ENCODE measurements around the gene ARHGEF3.

The ARHGEF3 gene

DNA sequence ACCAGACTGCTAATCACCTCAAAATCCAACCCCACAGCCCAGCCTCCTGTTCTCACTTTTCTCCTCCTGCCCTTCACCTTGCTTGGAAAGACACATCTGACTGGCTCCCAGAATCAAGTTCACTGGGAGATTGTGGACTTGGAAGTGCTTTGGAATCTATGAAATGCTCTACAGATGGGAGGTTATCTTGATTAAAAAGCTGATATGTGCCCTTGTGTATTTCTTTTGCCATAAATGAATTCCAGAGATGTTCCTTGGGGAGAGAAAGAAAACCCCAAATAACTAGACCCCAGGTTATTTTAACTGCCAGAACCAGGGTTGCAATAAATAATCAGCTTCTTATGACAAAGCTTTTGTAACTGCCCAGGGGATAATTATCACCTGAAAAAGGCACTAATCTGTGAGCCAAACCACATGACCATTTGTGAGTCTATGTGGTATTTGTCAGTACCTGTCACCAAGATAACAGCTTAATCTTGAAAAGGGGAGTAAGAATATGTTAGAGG, 21.7 kb upstream of the ARHGEF3 start:
- no peak for DNase-seq (ENCODE audit: low read depth)

DNA sequence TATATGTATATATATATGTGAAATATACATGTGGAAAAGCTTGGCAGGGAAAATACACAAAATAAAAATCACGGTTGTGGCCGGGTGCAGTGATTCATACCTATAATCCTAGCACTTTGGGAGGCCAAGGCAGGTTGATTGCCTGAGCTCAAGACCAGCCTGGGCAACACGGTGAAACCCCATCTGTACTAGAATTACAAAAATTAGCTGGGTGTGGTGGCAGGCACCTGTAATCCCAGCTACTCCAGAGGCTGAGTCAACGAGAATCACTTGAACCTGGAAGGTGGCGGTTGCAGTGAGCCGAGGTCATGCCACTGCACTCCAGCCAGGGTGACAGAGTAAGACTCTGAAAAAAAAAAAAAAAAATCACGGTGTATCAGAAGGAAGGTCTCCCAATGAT, 20.8 kb upstream of the ARHGEF3 start:
- no peak for DNase-seq (ENCODE audit: low read depth)

DNA sequence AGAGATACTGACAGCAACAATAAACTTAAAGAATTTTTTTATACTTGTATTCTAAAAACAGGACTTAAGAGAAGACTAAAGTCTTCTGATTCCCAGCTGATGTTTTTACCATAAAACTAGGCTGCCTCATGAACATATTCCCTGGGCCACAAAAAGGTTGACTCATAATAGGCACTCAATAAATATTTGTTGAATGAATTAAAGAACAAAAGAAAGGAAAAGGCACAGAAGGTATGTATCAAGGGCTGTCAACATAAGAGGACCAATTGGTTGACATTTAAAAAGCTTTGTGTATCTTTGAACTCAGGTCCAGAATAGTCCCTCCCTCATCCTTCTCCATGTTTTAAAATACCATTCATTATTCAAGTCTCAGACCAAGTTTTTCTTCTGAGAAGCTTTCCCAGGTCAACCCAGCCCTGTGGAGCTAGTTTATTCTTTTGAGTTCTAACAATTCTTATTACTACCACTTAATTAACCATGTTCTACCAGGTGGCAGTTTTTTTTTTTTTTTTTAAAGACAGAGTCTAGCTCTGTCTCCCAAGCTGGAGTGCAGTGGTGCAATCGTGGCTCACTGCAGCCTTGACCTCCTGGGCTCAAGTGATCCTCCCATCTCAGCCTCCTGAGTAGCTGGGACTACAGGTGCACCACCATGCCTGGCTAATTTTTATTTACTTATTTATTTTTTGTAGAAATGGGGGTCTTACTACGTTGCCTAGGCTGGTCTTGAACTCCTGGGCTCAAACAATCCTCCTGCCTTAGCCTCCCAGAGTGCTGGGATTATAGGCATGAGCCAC, 17.5 kb upstream of the ARHGEF3 start:
- no peak for DNase-seq (ENCODE audit: low read depth)

DNA sequence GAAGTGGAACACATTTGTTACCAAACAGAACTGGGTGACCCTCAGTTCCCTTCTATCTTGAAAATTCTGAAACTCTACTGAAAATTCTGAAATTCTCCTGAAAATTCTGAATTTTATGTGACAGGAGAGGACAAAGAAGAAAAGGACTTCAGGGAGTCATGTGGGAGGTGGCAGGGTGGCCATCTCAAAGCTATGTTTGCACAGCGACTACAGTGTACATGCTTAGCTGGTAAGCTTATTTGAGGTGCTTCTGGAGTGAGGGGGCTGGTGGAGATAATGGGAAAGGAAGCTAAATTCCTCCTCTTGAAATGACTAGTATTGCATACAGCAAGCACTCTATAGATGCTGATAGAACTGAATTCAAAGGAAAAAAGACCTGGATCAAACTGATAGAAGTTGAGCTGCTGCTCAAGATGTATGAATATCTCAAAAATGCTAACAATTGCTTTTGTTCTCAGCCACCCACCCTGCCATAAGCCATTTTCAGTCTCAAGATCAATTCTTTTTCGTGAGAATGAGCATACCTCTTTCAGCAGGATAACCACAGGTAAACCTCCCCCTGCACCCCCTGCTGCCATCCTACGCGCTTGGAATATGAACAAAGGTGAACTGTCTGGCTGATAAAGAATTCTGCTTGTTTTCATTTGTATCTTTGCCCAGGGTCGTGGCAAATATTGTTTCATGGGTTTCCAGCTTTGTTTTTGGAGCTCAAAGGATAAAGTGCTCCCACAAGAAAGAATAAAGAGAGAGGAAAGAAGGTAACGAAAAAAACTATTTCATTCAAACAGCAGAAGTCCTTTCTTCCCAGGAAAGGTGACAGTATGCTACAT, 16.6 kb upstream of the ARHGEF3 start:
- no peak for DNase-seq (ENCODE audit: low read depth)

DNA sequence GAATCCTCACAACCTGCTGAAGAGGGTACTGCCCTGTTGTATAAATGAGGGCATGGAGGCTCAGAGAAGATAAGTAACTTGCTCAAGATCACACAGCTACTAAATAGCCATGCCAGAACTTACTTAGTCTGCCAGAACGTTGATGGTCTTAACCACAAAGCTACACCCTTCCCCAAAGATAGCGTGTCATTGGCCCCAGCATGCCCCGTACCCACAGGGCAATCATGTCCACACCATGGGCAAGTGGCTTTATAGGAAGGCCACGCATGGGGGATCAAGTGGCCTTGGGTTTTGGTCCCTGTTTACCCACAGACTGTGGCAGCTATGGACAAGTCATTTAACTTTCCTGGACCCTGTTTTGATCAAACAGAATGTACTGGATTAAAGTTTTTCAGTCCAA, 15.9 kb upstream of the ARHGEF3 start:
- DNase-seq (ENCODE audit: low read depth): no peak

DNA sequence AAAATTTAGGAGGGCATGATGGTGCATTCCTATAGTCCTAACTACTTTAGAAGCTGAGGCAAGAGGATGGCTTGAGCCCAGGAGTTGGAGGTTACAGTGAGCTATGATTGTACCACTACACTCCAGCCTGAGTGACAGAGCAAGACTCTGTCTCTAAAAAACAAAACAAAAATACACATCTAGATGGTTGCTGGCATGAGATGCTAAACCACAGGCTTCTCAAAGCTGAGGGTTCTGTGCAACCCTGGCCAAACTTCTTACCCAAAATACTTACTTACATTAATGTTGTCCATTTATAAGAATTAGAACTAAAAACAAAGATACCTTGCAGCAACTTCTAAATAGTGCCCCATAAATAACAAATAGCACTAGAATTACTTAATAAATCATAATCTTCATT, 14.3 kb upstream of the ARHGEF3 start:
- DNase-seq (ENCODE audit: low read depth): no peak

DNA sequence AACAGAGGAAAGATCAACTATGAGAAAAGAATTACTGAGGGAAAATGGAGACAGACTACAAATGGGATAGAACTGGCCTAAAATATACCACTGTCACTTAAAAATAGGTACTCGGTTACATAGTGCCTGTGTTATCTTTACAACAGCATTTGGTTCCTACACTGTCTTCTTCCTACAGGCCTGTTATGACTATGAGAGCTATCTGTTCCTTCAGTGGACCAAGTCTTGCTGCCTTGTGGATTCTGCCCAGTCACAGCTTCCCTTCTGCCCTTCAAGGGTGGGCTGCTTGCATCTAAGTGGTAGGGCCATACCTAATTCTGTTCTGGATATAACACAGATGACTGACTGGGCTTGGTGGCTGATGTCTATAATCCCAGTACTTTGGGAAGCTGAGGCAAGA, 13.8 kb upstream of the ARHGEF3 start:
- DNase-seq (ENCODE audit: low read depth): no peak

DNA sequence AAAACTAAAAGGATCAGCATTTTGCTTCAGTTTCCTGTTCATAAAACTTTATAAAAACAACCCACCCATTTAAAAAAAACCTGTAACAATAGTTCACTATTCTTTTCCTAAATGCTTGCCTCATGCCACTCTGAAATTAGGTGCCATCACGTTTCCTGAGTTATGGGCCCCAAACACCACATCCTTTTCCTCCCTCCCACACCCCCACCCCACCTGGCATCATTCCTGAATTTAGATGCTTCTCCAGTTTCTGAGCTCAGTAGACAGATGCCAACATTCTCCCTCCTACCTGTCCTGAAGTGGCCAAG, 11.9 kb upstream of the ARHGEF3 start:
- DNase-seq (ENCODE audit: low read depth): no peak

DNA sequence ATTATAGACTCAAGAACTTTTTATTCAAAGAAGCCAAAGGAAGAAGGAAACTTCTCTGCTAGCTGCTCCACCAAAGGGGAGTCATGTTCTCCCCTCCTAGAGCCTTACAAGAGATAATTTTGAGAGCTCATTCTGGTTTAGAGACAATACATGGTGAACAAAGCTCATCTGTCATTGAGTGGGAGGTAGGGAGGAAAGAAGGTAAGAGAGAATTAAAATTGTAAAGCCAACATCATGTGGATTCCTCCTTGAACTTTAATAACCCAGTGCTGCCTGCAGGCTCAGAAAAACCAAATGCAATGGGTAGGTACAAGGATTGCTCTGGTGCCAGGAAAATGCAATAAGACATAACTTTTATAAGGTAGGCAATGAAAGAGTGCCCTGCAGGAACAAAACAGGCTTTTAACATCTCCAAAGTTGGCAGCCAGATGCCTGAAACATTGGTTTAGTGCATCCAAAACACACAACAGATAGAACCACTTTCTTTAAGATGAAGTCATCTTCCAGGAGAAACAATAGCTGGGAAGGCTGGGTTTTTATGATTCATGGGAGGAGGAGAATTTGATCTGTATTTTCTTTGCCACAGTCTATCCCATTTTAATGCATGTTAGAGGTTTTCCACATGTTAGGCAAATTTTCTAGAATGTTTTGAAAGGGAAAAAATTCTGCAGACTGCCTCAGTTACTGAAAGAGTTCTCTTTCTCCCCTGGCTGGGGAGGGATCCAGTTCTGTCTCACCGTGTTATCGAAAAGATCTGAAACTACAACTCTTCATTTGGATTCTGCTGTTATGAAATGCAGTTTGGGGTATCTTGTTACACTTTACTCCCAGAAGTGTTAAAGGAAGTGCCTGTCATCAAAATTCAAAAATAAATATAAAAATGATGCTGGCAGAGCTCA, 11.3 kb upstream of the ARHGEF3 start:
- no peak for DNase-seq (ENCODE audit: low read depth)

DNA sequence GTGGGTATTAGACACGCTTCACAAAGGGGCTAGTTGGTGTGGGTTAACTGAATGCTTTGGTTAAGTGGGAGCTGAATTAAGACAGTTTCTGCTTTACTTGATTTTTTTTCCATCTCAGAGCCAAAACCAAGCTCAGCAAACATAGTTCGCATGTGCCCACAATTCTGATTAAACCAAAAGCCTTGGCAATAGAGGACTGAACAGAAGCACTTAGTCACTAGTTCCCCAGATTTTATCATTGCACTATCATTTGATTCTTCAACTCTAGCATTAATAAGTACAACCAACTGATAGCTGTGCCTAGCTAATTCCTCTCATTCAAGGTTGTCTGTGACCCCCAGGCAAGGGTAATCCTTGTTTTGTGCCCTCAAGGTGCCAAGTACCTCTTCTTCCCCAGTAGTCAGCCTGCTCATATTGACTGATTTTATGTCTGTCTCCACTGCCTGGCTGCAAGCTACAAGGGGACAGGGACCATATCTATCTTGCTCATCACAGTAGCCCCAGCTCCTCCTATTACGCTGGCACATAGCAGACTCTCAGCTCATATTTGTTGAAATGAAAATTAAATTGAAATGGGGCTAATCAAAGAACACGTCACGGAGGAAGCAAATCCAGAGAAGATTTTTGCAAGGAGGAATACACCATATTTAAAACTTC, 9.9 kb upstream of the ARHGEF3 start:
- no peak for DNase-seq (ENCODE audit: low read depth)

DNA sequence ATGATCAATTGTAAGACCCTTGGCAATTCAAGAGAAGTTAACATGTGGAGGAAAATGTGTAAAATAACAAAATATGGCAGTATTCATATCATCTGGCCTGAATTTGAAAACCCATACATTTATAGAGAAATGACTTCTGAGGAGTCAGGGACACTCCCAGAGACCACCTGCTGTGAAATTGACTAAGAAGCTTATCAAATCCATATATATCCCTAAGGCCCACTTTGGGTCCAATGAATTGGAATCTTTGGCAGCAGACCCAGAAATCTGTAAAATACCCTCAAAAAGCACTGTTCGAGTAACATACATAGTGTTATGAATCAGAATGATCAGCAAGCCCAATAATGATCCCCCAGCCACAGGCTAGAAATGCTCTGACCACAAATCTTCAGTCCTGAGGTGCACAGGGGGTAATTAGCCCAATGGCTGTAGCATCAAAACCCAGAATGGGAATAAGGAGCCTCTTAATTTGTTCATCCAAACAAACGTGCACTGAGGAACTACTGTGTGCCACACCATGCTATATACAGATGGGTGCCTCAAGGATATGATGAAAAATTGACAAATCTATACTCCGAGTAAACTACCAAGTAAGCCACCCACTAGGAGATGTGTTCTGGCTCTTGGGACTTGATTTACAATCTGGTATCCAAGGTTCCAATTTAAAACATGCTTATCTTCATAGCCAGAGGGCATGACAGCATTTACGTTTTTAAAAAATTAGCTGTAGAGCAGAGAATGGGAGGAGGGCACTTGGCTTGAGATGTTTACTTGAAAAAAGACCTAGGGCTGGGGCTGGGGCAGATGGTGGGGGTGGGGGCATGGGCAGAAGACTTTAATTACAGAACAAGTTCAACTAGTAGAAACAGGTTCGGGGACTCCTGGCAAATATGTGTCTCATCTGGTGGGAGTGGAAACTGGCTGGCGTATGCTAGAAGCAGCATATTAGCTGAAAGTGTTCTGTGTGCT, 9.1 kb upstream of the ARHGEF3 start:
- no peak for DNase-seq (ENCODE audit: low read depth)

DNA sequence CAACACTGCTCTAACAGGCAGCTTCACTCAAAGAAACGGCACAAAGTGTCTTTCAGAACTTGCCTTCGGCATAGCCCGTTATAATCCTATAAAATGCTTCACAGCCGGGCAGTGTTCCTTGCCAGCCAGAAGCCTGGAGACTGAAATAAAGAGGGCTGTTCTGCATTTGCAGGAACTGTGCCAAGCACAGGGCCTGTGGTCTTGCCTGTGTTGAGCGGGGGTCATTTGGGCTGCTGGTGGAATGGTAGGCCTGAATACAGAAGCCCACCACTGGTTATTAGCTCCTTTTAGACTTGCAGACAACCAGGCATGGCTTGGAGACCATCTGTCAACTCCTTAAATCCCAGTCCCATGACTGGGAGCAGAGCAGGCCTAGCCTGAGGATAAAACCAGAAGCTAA, 4.7 kb upstream of the ARHGEF3 start:
- DNase-seq (ENCODE audit: low read depth): no peak

DNA sequence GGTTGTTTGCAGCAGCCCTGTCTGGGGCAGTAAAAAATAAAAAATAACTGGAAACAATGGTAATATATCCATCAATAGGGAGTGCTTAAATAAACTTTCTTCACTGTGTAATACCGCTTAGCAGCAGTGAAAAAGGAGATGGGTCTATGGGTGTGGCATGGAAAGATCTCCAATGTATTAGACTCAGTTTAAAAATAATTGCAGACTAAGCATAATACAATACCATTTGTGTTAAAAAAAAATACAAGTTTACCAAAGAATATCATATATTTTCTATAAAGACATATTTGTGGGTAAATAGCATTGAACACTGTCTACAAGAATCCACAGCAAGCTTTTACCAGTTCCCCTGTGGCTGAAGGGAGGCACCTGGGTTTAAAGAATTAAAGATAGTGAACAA, 1.0 kb upstream of the ARHGEF3 start:
- DNase-seq (ENCODE audit: low read depth): no peak

DNA sequence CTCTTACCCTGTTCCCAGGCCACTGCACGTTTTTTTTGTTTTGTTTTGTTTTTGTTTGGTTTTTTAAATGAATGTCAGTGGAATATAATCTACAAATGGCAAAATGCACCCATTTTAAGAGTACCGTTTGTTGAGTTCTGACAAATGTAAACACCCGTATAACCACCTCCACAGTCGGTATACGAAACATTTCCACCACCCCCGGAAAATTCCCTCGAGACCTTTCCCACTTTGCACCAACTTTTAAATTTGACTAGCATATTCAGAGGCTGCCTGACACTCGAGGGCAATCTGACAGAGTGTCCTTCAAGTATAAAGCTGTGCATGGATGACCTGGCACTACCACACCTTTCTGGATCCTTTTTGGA, 613 bp upstream of the ARHGEF3 start:
- no peak for DNase-seq (ENCODE audit: low read depth)

DNA sequence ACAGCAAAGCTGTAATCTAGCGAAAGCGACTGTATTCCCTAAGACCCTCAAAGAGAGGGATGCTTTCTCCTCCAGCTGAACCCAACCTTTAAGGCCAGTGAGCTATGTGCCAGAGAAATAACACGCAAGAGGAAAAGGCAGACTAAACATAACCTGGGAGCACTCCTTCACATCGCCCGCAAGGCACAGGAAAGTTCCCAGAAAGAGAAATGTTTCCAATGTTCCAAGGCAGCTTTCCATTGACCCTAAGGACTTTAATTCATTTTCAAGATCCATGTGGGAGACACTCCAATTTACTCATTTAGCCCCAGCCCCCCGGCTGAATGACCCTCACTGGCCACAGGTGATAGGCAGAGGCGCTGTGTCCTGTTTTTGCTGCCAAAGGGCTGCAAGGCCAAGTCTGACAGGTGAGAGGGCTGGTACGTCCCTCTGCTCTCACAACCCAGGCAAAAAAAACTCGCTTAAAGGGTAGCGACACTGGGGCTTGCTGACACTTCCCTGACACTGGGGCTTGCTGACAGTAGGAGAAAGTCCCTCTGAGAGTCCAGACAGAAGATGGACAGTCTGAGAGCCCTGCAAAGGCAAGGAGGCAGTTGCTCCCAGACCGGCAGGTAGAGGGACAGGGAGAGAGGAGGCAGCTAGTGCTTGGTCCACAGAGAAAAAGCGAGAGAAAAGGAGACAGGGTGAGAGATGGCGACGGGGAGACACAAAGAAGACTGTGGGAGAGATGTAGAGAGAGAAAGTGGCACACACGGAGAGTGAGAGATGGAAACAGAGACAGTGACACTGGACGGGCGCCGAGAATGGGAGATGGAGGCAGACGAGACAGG, 702 bp downstream of the ARHGEF3 start:
- DNase-seq (ENCODE audit: low read depth): no peak

DNA sequence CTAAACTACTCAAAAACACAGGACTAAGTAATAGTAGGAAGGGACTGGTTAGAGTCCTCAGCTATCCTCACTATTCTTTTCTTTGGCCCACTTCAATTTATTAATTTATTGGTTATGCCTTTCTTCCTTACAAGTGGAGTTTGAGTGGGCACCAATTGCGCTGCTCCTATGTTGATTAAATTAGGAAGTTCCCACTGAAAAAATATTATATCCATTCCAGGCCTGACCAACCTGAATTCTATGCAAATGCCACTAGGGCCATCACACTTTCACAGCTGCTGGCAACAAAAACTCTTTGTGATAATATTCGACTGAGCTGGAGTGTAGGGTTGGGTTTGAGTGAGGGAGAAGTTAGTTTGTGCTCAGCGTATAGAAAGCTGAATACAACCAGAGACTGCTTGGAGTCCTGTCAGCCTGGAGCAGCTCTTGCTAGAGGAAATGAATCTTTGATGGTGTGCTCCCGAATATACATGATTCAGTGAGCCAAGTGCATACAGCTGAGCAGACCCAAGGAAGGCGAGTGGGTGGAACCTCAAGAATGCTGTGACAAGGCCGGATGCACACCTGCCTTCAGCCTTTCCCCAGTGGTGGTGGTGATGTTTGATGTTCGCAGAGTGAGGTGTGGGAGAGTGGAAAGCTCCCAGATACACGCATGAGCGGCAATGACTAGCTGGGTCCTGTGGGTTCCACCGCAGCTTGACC, 1.5 kb downstream of the ARHGEF3 start:
- DNase-seq (ENCODE audit: low read depth): peak; percentile 54

DNA sequence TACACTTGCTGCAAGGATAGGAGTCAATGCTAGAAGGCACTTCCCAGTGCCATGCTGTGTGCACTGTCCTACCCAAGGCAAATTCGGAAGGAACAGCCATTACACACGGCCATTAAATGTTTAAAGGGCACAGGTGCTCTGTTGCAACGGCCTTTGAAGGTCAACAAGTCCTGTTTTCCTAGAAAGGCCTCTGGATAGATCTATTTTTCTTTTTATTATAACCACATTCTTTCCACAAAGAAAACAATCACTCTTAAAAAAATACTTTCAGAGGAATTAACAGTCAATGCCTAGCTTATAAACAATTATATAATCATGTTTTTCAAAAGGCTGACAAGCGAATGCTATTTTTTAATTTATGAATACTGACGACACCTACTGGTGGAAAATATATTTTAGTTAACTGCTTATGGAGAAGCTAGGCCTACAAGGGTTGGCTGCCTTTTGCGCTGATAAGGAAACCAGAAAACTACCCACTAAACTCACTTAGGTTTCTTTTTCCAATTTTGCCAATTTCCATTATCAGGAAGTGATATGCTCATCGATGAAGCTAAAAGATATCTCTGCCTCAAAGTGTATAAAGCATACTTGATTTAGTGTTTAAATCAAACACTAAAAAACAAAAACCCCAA, 2.4 kb downstream of the ARHGEF3 start:
- DNase-seq (ENCODE audit: low read depth): no peak

DNA sequence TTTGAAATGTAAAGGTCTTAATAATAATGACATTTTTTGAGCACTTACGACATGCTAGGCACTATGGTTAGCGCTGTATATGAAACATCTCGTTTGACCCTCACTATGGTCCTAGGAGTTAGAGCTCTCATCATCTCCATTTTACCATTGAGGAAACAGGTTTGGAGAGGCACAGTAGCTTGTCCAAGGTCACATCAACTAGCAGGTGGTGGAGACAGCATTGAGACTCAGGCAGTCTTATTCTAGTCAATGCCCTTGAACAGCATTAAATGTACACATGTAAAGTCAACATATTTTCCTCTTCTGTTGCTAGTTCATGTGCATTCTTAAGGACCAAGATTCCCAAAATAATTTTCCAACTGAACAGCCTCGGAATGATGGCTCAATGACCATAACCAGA, 4.8 kb downstream of the ARHGEF3 start:
- no peak for DNase-seq (ENCODE audit: low read depth)

DNA sequence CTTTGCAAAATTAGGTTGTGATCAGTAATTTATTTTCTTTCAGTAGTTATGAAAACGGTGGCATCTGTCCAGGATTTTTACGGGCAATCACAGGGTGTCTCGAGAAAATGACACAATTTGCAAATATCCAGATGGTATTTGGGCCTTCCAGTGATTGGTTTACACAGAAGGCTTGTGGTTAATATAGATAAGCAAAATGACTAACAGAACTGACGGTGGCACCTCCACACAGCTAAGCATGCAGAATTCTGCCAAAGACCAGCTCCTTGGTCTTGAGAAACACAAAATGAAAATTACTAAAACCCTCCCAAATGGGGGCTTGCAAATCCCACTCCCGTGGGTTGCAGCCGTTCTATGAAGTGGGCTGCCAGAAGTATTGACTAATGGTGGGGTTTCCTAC, 5.5 kb downstream of the ARHGEF3 start:
- no peak for DNase-seq (ENCODE audit: low read depth)

All from activated T-helper 1 cell treated with Interleukin-2 at 50 U/mL for 16 hours (primary cell).